Endothelial cell (in vitro differentiated cells): ENCODE results near the gene MT3. TPM values are rescaled to one million over a fixed set of nuclear protein-coding genes. Genes with fewer than 3 reads are reported as not detected.

Source experiments
- DNase-seq: peaks from one replicate; pipeline ENCODE4 v3.0.0; 2021; ENCODE audit warnings: low spot score
- H3K27ac Mint-ChIP-seq: one replicate; pipeline ENCODE4 v1.8.0; 2021; ENCODE audit warnings: mixed read lengths, inconsistent platforms; ENCODE audit not compliant: unreplicated experiment
- H3K27me3 Mint-ChIP-seq: one replicate; pipeline ENCODE4 v1.8.0; 2021; ENCODE audit warnings: mild to moderate bottlenecking, moderate library complexity, mixed read lengths, inconsistent platforms; ENCODE audit not compliant: unreplicated experiment
- H3K36me3 Mint-ChIP-seq: one replicate; pipeline ENCODE4 v1.8.0; 2021; ENCODE audit warnings: mild to moderate bottlenecking, low read depth, mixed read lengths, inconsistent platforms; ENCODE audit not compliant: unreplicated experiment
- H3K4me1 Mint-ChIP-seq: one replicate; pipeline ENCODE4 v1.8.0; 2021; ENCODE audit warnings: mild to moderate bottlenecking, mixed read lengths, inconsistent platforms; ENCODE audit not compliant: unreplicated experiment
- H3K4me3 Mint-ChIP-seq: one replicate; pipeline ENCODE4 v1.8.0; 2021; ENCODE audit warnings: mild to moderate bottlenecking, mixed read lengths, inconsistent platforms; ENCODE audit not compliant: unreplicated experiment
- H3K9me3 Mint-ChIP-seq: one replicate; pipeline ENCODE4 v1.8.0; 2021; ENCODE audit warnings: mixed read lengths, inconsistent platforms; ENCODE audit not compliant: unreplicated experiment
- total RNA-seq: library from RNA; stranded (reverse); fragmentation: NEBNext Ultra II Directional; extraction: Animal tissue kit (Norgen Biotek cat#: 25700); gene quantifications from one replicate; pipeline ENCODE4 v1.2.1, GENCODE V29; 2021; ENCODE audit not compliant: unreplicated experiment
- TF ChIP-seq, protein P1 (sequence below): fragments of 200-600 bp; sonication (generic); IDR thresholded peaks from one replicate; pipeline ENCODE4 v1.5.0; 2021; ENCODE audit warnings: antibody characterized with exemption; ENCODE audit not compliant: unreplicated experiment

MT3 gene
- total RNA-seq, 1 donor from 2014 or later, result not detected

DNA sequence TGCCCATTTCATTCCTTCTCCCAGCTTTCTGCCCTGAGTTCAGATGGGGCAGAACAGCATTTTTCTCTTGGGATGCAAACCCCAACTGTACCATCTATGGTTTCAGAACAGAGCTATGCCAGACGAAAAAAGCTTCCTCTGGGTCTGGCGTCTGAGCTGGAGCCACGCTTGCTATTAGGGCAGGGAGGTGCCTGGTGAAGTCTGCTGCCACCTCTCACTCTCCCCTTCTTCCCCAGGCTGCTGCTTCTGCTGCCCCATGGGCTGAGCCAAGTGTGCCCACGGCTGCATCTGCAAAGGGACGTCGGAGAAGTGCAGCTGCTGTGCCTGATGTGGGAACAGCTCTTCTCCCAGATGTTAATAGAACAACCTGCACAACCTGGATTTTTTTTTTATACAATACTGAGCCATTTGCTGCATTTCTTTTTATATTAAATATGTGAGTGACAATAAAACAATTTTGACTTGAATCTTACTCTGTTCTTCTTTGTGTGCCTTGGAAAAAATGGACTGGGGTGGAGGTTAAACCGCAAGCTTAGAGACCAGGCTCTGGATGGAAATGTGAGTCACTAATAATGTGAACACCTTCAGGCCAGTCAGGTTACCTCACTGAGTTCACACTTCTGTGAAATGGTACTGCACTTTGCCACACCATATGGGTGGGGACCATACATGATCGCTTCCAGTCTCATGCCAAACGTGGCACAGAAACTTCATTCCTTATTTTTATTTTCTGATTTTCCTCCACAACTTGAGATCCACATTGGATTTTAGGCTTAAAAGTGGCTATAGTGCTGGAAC is 47.5 kb downstream of the MT3 start:
- no peaks in the 10 kb centered on the region for H3K9me3 Mint-ChIP-seq
- TF ChIP-seq, protein P1, sequence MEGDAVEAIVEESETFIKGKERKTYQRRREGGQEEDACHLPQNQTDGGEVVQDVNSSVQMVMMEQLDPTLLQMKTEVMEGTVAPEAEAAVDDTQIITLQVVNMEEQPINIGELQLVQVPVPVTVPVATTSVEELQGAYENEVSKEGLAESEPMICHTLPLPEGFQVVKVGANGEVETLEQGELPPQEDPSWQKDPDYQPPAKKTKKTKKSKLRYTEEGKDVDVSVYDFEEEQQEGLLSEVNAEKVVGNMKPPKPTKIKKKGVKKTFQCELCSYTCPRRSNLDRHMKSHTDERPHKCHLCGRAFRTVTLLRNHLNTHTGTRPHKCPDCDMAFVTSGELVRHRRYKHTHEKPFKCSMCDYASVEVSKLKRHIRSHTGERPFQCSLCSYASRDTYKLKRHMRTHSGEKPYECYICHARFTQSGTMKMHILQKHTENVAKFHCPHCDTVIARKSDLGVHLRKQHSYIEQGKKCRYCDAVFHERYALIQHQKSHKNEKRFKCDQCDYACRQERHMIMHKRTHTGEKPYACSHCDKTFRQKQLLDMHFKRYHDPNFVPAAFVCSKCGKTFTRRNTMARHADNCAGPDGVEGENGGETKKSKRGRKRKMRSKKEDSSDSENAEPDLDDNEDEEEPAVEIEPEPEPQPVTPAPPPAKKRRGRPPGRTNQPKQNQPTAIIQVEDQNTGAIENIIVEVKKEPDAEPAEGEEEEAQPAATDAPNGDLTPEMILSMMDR, result no peak
- H3K4me1 Mint-ChIP-seq, result peaks cover 10% of the 10 kb centered on the region
- H3K27ac Mint-ChIP-seq, result no peak overlapping the region
- no peak overlapping the region for H3K4me3 Mint-ChIP-seq
- no peak for DNase-seq
- H3K36me3 Mint-ChIP-seq, result no peaks in the 10 kb centered on the region
- H3K27me3 Mint-ChIP-seq, result peaks cover 39% of the 10 kb centered on the region

DNA sequence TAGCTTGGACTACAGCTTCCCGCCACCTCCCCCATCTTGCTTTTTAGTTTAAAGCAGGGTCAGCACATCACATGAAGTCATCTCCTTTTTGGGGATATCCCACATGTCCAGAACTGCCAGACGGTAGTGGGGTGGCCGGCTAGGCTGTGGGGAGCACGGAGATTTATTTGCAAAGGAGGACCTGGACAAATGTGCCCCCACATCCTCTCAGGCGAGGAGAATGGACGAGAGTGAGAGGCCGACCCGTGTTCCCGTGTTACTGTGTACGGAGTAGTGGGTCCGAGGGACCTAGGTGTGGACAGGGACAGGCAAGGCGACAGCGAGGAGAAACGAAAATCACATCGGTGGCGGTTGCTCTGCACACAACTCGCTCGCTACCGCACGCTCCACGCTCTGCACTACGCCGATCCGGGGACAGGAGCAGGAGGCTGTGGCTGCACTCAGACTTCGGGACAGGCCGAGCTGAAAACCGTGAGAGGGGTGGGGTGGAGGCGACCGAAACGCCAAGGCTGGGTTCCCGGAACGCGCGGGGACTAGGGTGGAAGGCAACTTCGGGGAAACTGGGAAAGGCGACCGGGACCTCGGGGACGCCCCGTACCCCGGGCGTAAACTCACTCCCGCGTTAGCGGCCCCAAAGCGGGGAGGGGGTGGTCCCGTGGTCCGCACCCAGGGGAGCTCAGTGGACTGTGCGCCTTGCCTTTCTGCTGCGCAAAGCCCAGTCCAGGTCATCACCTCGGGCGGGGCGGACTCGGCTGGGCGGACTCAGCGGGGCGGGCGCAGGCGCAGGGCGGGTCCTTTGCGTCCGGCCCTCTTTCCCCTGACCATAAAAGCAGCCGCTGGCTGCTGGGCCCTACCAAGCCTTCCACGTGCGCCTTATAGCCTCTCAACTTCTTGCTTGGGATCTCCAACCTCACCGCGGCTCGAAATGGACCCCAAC is 48.8 kb downstream of the MT3 start, which contains the start of gene MT1A:
MT1A (plus strand) TSS at position 853 of the 937 bp plus-strand sequence; CDS start at position 926, 73 bp downstream.
- H3K4me3 Mint-ChIP-seq, result peak within 1 kb of the TSS; percentile 11
- DNase-seq, result no peak
- TF ChIP-seq, protein P1, result no peak
- peaks cover 7% of the 10 kb centered on the region for H3K4me1 Mint-ChIP-seq
- H3K36me3 Mint-ChIP-seq, result no peaks in the 10 kb centered on the region
- H3K9me3 Mint-ChIP-seq, result no peaks in the 10 kb centered on the region
- peaks cover 38% of the 10 kb centered on the region for H3K27me3 Mint-ChIP-seq
- H3K27ac Mint-ChIP-seq, result no peak within 1 kb of the TSS

DNA sequence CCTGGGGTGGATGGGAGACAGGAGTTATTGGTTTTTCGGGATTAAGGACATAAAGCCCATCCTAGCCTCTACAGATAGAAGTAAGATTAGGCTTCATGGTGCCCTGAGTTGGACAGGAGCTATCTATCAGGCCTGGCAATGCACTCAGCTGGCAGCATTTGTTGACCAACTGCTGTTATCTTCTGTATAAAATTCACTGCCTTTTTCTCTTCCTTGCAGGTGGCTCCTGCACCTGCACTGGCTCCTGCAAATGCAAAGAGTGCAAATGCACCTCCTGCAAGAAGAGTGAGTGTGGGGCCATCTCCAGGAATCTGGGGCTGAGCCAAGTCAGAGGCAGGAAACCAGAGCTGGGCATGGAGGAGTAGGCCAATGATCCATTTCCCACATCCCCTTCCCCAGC is 49.7 kb downstream of the MT3 start:
- H3K9me3 Mint-ChIP-seq, result no peaks in the 10 kb centered on the region
- H3K27ac Mint-ChIP-seq, result no peak overlapping the region
- TF ChIP-seq, protein P1, result no peak
- no peaks in the 10 kb centered on the region for H3K36me3 Mint-ChIP-seq
- H3K4me1 Mint-ChIP-seq, result peaks cover 7% of the 10 kb centered on the region
- DNase-seq, result no peak
- peaks cover 41% of the 10 kb centered on the region for H3K27me3 Mint-ChIP-seq
- H3K4me3 Mint-ChIP-seq, result no peak overlapping the region

- TF ChIP-seq, protein P1, result no peak
- no peak overlapping the region for H3K4me3 Mint-ChIP-seq
- no peak for DNase-seq
- H3K27ac Mint-ChIP-seq, result no peak overlapping the region
- H3K9me3 Mint-ChIP-seq, result no peaks in the 10 kb centered on the region
- peaks cover 4% of the 10 kb centered on the region for H3K4me1 Mint-ChIP-seq
- no peaks in the 10 kb centered on the region for H3K36me3 Mint-ChIP-seq
- peaks cover 36% of the 10 kb centered on the region for H3K27me3 Mint-ChIP-seq
These were observed 50.7 kb downstream of the MT3 start for GRCh38 chr16:56640076-56640475.

Other genes starting within 250 kb of the MT3 start
- gene AMFR, start 164.0 kb upstream of the MT3 start, total RNA-seq, result 90.7 TPM
- gene NUDT21, start 138.2 kb upstream of the MT3 start, total RNA-seq, result 126 TPM
- 24.8 TPM for gene OGFOD1, start 138.0 kb upstream of the MT3 start, total RNA-seq
- gene BBS2, start 69.5 kb upstream of the MT3 start, total RNA-seq, result 37.5 TPM
- not detected for gene MT4, start 24.5 kb upstream of the MT3 start, total RNA-seq
- gene MT2A, start 19.1 kb downstream of the MT3 start, total RNA-seq, result 2.4 TPM
- not detected for gene MT1E, start 36.3 kb downstream of the MT3 start, total RNA-seq
- gene MT1M, start 43.1 kb downstream of the MT3 start, total RNA-seq, result not detected
- not detected for gene MT1A, start 49.1 kb downstream of the MT3 start, total RNA-seq
- not detected for gene MT1B, start 62.4 kb downstream of the MT3 start, total RNA-seq
- not detected for gene MT1F, start 68.4 kb downstream of the MT3 start, total RNA-seq
- gene MT1G, start 78.5 kb downstream of the MT3 start, total RNA-seq, result not detected
- gene MT1H, start 80.3 kb downstream of the MT3 start, total RNA-seq, result not detected
- 2.3 TPM for gene MT1X, start 92.9 kb downstream of the MT3 start, total RNA-seq
- 92.9 TPM for gene NUP93, start 140.6 kb downstream of the MT3 start, total RNA-seq